Fibroblast of villous mesenchyme (primary cell): Measurements from ENCODE around the gene BMP10. TPM values are rescaled to one million over a fixed set of nuclear protein-coding genes. Genes with fewer than 3 reads are reported as not detected.

Experiments used
- DNase-seq: peaks from one replicate; pipeline ENCODE4 v3.0.0-alpha.2; 2010; ENCODE audit warnings: low read depth
- H3K4me3 ChIP-seq: 2 replicates; pipeline ENCODE4 v1.5.1; 2011; ENCODE audit warnings: low read depth, mild to moderate bottlenecking, low read length
- total RNA-seq: library from RNA; depleted of rRNA; stranded (reverse); fragments of >200 nt; gene quantifications from 2 replicates; pipeline ENCODE4 v1.2.3, GENCODE V29; 2012
- TF ChIP-seq, protein P1 (sequence below): IDR thresholded peaks from 2 replicates; pipeline ENCODE4 v1.5.1; 2012; ENCODE audit warnings: low read depth, mild to moderate bottlenecking, low read length; ENCODE audit not compliant: insufficient read depth

Gene BMP10
- total RNA-seq, 1 donor: not detected

DNA sequence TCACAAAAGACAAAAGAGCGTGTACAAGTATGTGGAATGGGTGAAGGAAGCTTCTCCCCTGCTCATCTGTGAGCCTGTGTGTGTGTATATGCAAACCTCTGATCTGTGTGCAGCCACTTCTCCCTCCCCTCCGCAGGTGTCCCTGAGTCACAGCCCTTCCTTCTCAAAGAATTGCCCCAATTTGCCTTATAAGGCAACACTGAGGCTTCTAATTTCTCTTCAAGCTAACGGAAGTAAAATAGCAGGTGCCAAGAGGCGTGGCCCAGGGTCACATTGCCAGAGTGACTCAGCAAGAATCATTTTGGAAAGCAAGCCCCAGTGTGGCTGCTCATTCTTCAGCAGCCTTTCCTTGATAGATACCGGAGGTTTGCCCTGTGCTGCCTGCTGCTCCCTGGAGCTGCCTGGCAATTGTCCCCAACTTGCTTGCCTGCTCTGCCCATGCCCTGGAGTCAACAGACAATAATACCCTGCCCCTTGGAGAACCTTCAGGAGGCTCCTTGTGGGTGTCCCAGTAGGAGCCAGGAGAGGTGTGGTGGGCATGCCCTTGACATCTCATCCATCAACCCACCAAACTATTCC lies 37.3 kb upstream of the BMP10 start:
- DNase-seq: peak; percentile 37
- H3K4me3 ChIP-seq: no peak overlapping the region
- TF ChIP-seq, protein P1, sequence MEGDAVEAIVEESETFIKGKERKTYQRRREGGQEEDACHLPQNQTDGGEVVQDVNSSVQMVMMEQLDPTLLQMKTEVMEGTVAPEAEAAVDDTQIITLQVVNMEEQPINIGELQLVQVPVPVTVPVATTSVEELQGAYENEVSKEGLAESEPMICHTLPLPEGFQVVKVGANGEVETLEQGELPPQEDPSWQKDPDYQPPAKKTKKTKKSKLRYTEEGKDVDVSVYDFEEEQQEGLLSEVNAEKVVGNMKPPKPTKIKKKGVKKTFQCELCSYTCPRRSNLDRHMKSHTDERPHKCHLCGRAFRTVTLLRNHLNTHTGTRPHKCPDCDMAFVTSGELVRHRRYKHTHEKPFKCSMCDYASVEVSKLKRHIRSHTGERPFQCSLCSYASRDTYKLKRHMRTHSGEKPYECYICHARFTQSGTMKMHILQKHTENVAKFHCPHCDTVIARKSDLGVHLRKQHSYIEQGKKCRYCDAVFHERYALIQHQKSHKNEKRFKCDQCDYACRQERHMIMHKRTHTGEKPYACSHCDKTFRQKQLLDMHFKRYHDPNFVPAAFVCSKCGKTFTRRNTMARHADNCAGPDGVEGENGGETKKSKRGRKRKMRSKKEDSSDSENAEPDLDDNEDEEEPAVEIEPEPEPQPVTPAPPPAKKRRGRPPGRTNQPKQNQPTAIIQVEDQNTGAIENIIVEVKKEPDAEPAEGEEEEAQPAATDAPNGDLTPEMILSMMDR: no peak

DNA sequence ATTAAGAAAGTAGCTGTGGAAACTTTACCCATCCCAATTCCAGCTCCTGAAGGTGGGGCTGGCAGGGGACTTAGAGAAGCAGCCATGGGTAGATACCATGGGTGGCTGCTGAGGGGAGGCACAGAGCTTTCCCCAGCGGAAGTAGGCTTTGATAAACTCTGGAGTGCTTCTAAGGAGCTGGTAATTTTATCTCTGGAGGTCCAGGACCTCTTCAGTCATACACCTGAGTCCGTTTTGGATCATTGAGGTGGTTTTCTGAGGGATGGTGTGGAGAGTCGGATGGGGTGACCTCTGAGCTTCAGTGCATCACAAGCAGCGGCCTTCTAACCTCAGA lies 36.7 kb upstream of the BMP10 start:
- DNase-seq: no peak
- no peak overlapping the region for H3K4me3 ChIP-seq
- TF ChIP-seq, protein P1: no peak

DNA sequence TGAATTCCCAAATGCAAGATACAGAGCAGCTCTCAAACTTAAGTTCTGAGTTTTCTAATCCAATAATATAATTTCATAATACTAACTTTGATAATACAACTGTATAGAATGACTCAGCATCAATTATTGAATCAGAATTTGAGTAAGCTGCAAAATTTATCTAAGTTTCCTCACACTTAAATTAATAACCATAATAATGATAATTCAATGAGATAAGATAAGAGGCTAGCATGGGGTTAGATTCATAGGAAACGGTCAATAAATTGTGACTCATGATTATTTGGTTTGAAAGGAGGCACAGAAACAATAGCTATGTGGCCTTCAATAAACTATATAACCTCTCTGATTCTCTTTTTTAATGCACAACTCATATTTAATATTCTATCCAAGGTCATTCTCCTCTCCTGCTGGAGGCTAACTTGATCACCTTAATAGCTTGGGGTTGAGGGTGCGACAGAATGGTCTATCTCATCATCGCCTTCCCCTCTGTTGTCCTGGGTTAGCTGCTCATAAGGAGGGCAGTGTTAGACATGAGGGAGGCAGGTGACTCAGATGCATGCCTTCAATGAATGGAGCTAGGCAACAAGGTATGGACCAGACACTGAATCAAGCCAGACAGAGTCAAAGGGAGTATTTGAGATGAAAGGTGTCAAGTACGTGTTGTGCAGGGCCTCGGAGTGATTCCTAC lies 36.2 kb upstream of the BMP10 start:
- H3K4me3 ChIP-seq: no peak overlapping the region
- TF ChIP-seq, protein P1: no peak

DNA sequence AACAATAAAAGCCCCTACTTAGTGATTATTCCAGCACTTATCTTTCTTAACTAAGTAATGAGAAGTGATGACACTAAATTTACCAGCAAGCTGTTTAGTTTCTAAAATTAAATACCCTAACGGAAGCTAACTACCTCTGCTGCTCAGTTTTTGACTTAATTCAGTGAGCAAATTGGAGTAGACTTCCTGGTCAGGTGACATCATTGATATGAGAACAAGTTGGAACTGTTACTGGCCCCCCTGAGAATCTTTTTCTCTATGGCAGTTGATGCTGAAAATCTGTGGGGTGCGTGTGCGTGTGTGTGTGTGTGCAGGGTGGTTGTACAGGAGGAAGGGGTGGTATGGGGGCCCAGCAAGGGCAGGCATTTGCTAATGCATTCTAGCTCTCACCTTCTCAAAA lies 35.5 kb upstream of the BMP10 start:
- H3K4me3 ChIP-seq: no peak overlapping the region
- DNase-seq: no peak
- TF ChIP-seq, protein P1: no peak

More for the DNA sequence above, 36.2 kb upstream of the BMP10 start:
- no peak for DNase-seq

DNA sequence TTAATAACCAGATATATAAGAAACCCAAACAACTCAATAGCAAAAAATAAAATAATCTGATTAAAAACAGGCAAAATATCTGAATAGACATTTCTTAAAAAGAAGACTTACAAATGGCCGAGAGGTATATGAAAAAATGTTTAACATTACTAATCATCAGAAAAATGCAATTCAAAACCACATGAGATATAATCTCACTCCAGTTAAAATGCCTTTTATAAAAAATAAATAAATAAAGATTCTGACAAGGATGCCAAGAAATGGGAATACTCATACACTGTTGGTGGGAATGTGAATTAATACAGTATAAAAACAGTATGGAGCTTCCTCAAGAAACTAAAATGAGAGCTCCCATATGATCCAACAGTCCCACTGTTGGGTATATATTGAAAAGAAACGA lies 33.9 kb upstream of the BMP10 start:
- H3K4me3 ChIP-seq: no peak overlapping the region
- no peak for DNase-seq
- TF ChIP-seq, protein P1: no peak

DNA sequence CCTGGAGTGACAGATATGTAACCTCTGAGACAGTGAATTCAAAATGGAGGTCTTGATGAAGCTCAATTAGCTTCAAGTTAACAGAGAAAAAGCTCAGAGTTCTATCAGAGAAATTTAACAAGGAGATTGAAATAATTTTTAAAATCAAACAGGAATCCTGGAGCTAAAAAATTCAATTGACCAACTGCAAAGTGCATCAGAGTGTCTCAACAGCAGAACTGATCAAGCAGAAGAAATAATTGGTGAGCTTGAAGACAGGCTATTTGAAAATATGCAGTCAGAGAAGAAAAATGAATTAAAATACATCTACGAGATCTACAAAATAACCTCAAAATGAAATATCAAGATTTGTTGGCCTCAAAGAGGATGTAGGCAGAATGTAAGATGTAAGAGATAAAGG lies 30.4 kb upstream of the BMP10 start:
- no peak overlapping the region for H3K4me3 ChIP-seq
- TF ChIP-seq, protein P1: no peak
- DNase-seq: no peak

DNA sequence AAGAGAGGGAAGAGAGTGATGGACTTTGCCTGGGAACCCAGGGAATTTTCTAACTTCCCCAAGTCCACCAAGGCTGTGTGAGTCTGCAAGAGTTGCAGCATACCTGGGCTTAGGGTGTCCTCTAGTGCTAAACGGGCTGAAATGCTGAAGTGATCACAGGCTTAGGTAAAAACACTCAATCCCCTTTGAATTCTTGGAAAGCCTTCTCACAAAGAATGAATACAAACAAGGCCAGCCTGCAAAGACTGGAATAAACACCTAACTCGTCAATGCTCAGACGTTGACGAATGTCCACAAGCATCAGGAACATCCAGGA lies 30.0 kb upstream of the BMP10 start:
- H3K4me3 ChIP-seq: no peak overlapping the region
- DNase-seq: peak; percentile 44
- TF ChIP-seq, protein P1: peak; percentile 52
